ENCODE results near the gene SH3PXD2A. TPM values are rescaled to one million over a fixed set of nuclear protein-coding genes. Genes with fewer than 3 reads are reported as not detected.

The SH3PXD2A gene
- total and polyA plus RNA-seq, 10 of the 15 experiments (the other 5 are each of a cell fraction or from before 2014, with no cell fraction given) = 0.63 to 14.0 (median 4.4) TPM

DNA sequence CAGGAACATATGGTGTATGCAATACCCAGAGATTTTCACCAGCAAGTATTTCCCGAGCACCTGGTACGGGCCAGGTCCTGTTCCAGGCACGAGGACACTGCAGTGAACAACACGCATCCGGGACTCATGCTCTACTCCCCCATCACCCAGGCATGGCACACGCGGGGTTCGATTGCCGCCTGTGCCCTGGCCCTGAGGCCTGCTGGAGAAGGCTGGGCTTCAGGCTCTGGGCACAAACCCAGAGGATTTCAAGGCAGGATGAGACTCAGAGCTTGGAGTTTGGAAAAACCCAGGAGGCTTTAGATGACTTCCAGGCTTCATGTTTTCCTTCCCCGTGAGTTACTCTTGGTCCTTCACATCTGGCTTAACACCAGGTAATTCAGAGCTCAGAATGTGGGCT, 218.4 kb downstream of the SH3PXD2A start (continued):
- TF ChIP-seq, protein P1, sequence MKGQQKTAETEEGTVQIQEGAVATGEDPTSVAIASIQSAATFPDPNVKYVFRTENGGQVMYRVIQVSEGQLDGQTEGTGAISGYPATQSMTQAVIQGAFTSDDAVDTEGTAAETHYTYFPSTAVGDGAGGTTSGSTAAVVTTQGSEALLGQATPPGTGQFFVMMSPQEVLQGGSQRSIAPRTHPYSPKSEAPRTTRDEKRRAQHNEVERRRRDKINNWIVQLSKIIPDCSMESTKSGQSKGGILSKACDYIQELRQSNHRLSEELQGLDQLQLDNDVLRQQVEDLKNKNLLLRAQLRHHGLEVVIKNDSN (IDR thresholded peaks at IDR 0.05; ENCODE audit: borderline replicate concordance, extremely low read length, insufficient read depth, low read depth, low read length) = no peak
- TF ChIP-seq, protein P2, sequence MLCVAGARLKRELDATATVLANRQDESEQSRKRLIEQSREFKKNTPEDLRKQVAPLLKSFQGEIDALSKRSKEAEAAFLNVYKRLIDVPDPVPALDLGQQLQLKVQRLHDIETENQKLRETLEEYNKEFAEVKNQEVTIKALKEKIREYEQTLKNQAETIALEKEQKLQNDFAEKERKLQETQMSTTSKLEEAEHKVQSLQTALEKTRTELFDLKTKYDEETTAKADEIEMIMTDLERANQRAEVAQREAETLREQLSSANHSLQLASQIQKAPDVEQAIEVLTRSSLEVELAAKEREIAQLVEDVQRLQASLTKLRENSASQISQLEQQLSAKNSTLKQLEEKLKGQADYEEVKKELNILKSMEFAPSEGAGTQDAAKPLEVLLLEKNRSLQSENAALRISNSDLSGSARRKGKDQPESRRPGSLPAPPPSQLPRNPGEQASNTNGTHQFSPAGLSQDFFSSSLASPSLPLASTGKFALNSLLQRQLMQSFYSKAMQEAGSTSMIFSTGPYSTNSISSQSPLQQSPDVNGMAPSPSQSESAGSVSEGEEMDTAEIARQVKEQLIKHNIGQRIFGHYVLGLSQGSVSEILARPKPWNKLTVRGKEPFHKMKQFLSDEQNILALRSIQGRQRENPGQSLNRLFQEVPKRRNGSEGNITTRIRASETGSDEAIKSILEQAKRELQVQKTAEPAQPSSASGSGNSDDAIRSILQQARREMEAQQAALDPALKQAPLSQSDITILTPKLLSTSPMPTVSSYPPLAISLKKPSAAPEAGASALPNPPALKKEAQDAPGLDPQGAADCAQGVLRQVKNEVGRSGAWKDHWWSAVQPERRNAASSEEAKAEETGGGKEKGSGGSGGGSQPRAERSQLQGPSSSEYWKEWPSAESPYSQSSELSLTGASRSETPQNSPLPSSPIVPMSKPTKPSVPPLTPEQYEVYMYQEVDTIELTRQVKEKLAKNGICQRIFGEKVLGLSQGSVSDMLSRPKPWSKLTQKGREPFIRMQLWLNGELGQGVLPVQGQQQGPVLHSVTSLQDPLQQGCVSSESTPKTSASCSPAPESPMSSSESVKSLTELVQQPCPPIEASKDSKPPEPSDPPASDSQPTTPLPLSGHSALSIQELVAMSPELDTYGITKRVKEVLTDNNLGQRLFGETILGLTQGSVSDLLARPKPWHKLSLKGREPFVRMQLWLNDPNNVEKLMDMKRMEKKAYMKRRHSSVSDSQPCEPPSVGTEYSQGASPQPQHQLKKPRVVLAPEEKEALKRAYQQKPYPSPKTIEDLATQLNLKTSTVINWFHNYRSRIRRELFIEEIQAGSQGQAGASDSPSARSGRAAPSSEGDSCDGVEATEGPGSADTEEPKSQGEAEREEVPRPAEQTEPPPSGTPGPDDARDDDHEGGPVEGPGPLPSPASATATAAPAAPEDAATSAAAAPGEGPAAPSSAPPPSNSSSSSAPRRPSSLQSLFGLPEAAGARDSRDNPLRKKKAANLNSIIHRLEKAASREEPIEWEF (IDR thresholded peaks at IDR 0.05; ENCODE audit: insufficient replicate concordance, low read depth, low read length) = no peak
- TF ChIP-seq BRCA1 (IDR thresholded peaks at IDR 0.05; ENCODE audit: low read depth, low read length) = no peak
- TF ChIP-seq SRF (IDR thresholded peaks at IDR 0.05; ENCODE audit: low read depth in 2 of 2, low read length in 2 of 2) = no peak
- TF ChIP-seq, protein P3, sequence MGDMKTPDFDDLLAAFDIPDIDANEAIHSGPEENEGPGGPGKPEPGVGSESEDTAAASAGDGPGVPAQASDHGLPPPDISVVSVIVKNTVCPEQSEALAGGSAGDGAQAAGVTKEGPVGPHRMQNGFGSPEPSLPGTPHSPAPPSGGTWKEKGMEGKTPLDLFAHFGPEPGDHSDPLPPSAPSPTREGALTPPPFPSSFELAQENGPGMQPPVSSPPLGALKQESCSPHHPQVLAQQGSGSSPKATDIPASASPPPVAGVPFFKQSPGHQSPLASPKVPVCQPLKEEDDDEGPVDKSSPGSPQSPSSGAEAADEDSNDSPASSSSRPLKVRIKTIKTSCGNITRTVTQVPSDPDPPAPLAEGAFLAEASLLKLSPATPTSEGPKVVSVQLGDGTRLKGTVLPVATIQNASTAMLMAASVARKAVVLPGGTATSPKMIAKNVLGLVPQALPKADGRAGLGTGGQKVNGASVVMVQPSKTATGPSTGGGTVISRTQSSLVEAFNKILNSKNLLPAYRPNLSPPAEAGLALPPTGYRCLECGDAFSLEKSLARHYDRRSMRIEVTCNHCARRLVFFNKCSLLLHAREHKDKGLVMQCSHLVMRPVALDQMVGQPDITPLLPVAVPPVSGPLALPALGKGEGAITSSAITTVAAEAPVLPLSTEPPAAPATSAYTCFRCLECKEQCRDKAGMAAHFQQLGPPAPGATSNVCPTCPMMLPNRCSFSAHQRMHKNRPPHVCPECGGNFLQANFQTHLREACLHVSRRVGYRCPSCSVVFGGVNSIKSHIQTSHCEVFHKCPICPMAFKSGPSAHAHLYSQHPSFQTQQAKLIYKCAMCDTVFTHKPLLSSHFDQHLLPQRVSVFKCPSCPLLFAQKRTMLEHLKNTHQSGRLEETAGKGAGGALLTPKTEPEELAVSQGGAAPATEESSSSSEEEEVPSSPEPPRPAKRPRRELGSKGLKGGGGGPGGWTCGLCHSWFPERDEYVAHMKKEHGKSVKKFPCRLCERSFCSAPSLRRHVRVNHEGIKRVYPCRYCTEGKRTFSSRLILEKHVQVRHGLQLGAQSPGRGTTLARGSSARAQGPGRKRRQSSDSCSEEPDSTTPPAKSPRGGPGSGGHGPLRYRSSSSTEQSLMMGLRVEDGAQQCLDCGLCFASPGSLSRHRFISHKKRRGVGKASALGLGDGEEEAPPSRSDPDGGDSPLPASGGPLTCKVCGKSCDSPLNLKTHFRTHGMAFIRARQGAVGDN (IDR thresholded peaks at IDR 0.05) = no peak
- no peak for TF ChIP-seq RELA (IDR thresholded peaks at IDR 0.05; ENCODE audit: borderline replicate concordance, partially characterized antibody)

All from GM12878 (cell line).